GM06990 (cell line): ENCODE data around the gene CLCA4.

Source experiments
- DNase-seq: peaks from one replicate; pipeline ENCODE4 v3.0.0-alpha.2; 2011; ENCODE audit not compliant: insufficient read length; ENCODE audit errors: extremely low read depth
- H3K27me3 ChIP-seq: replicated peaks from 2 replicates; pipeline ENCODE4 v1.6.0; 2011; ENCODE audit warnings: low read length; ENCODE audit not compliant: control insufficient read depth, insufficient read depth
- H3K36me3 ChIP-seq: 2 replicates; pipeline ENCODE4 v1.5.1; 2011; ENCODE audit warnings: low read length; ENCODE audit not compliant: control insufficient read depth, insufficient read depth
- H3K4me3 ChIP-seq: replicated peaks from 2 replicates; pipeline ENCODE4 v1.5.1; 2011; ENCODE audit warnings: low read depth, mild to moderate bottlenecking, control low read depth, low read length
- CTCF ChIP-seq: IDR thresholded peaks from 2 replicates; pipeline ENCODE4 v1.5.1; 2011; ENCODE audit warnings: low read length, control low read depth, mild to moderate bottlenecking, inconsistent platforms; ENCODE audit not compliant: insufficient read depth, poor library complexity, severe bottlenecking

The CLCA4 gene

GRCh38 chr1:86507935-86508582, 38.8 kb upstream of the CLCA4 start:
- H3K4me3 ChIP-seq: no peak overlapping the region

GRCh38 chr1:86508583-86508969, 38.3 kb upstream of the CLCA4 start:
- no peaks in the 10 kb centered on the region for H3K36me3 ChIP-seq
- no peak for TF ChIP-seq CTCF
- H3K4me3 ChIP-seq: no peak overlapping the region
- DNase-seq: no peak
- H3K27me3 ChIP-seq: no peaks in the 10 kb centered on the region

More at GRCh38 chr1:86507935-86508582, 38.8 kb upstream of the CLCA4 start:
- no peak for DNase-seq
- H3K36me3 ChIP-seq: no peaks in the 10 kb centered on the region
- H3K27me3 ChIP-seq: no peaks in the 10 kb centered on the region
- peak; percentile 49 for TF ChIP-seq CTCF

- H3K4me3 ChIP-seq: no peak overlapping the region
- H3K36me3 ChIP-seq: no peaks in the 10 kb centered on the region
- DNase-seq: no peak
- no peaks in the 10 kb centered on the region for H3K27me3 ChIP-seq
- peak; percentile 21 for TF ChIP-seq CTCF
These were observed 31.3 kb upstream of the CLCA4 start for GRCh38 chr1:86515597-86515996.

GRCh38 chr1:86516335-86516734, 30.5 kb upstream of the CLCA4 start:
- H3K27me3 ChIP-seq: no peaks in the 10 kb centered on the region
- no peak for DNase-seq
- TF ChIP-seq CTCF: no peak
- H3K36me3 ChIP-seq: no peaks in the 10 kb centered on the region
- H3K4me3 ChIP-seq: no peak overlapping the region

- DNase-seq: no peak
- H3K4me3 ChIP-seq: no peak overlapping the region
- no peak for TF ChIP-seq CTCF
- no peaks in the 10 kb centered on the region for H3K36me3 ChIP-seq
- H3K27me3 ChIP-seq: no peaks in the 10 kb centered on the region
These were observed 29.5 kb upstream of the CLCA4 start for GRCh38 chr1:86517336-86517735.
